HepG2 (cell line): ENCODE results near the gene PLIN4. TPM values are rescaled to one million over a fixed set of nuclear protein-coding genes. Genes with fewer than 3 reads are reported as not detected.

Experiments used
- ARNT ChIP-seq: fragments of 450-650 bp; IDR thresholded peaks from 2 replicates; pipeline ENCODE4 v1.6.1; 2017
- MAFG ChIP-seq: sonication (generic); formaldehyde crosslinking; IDR thresholded peaks from 2 replicates; pipeline ENCODE4 v1.5.1; 2020; ENCODE audit warnings: mild to moderate bottlenecking, missing genetic modification reagents
- MATR3 ChIP-seq: sonication (generic); formaldehyde crosslinking; IDR thresholded peaks from 2 replicates; pipeline ENCODE4 v1.4.0; 2020; ENCODE audit warnings: missing genetic modification reagents
- PAXIP1 ChIP-seq: sonication (generic); formaldehyde crosslinking; conservative IDR thresholded peaks from 2 replicates; pipeline ENCODE4 v1.4.0; 2020; ENCODE audit warnings: mild to moderate bottlenecking, missing genetic modification reagents, moderate library complexity
- PBX2 ChIP-seq: IDR thresholded peaks from 2 replicates; pipeline ENCODE4 v1.6.1; 2016; ENCODE audit warnings: control low read depth
- RBM39 ChIP-seq: fragments of 200-400 bp; formaldehyde crosslinking; IDR thresholded peaks from one replicate; pipeline ENCODE4 v1.6.1; 2018; ENCODE audit warnings: antibody characterized with exemption, mild to moderate bottlenecking, low read depth, low read length; ENCODE audit not compliant: poor library complexity, severe bottlenecking
- RFXAP ChIP-seq: sonication (generic); formaldehyde crosslinking; IDR thresholded peaks from 2 replicates; pipeline ENCODE4 v1.4.0; 2020; ENCODE audit warnings: missing genetic modification reagents, borderline replicate concordance
- SMAD1 ChIP-seq: sonication (generic); formaldehyde crosslinking; IDR thresholded peaks from 2 replicates; pipeline ENCODE4 v1.4.0; 2020; ENCODE audit warnings: missing genetic modification reagents, low read depth, mild to moderate bottlenecking, borderline replicate concordance
- SRY ChIP-seq: sonication (generic); formaldehyde crosslinking; IDR thresholded peaks from 2 replicates; pipeline ENCODE4 v1.8.0; 2022; ENCODE audit warnings: mild to moderate bottlenecking, missing genetic modification reagents
- TBP ChIP-seq: sonication (generic); formaldehyde crosslinking; IDR thresholded peaks from 2 replicates; pipeline ENCODE4 v1.5.0; 2020; ENCODE audit warnings: missing genetic modification reagents
- TEAD2 ChIP-seq: sonication (generic); formaldehyde crosslinking; IDR thresholded peaks from 2 replicates; pipeline ENCODE4 v1.9.0; 2021; ENCODE audit warnings: missing genetic modification reagents
- ZBTB43 ChIP-seq: sonication (generic); formaldehyde crosslinking; conservative IDR thresholded peaks from 2 replicates; pipeline ENCODE4 v1.4.0; 2020; ENCODE audit warnings: missing genetic modification reagents
- ZFP36L1 ChIP-seq: sonication (generic); formaldehyde crosslinking; IDR thresholded peaks from 2 replicates; pipeline ENCODE4 v1.8.0; 2022; ENCODE audit warnings: mild to moderate bottlenecking, missing genetic modification reagents, moderate library complexity
- ZFY ChIP-seq: sonication (generic); formaldehyde crosslinking; IDR thresholded peaks from 2 replicates; pipeline ENCODE4 v1.4.0; 2020; ENCODE audit warnings: missing genetic modification reagents
- ZNF121 ChIP-seq: sonication (generic); formaldehyde crosslinking; IDR thresholded peaks from 2 replicates; pipeline ENCODE4 v1.5.0; 2020; ENCODE audit warnings: mild to moderate bottlenecking, missing genetic modification reagents
- ZNF143 ChIP-seq: sonication (generic); formaldehyde crosslinking; IDR thresholded peaks from 2 replicates; pipeline ENCODE4 v1.4.0; 2020; ENCODE audit warnings: missing genetic modification reagents
- ZNF160 ChIP-seq: sonication (generic); formaldehyde crosslinking; IDR thresholded peaks from 2 replicates; pipeline ENCODE4 v1.8.0; 2022; ENCODE audit warnings: mild to moderate bottlenecking, inconsistent platforms, missing genetic modification reagents
- ZNF18 ChIP-seq: sonication (generic); formaldehyde crosslinking; IDR thresholded peaks from 2 replicates; pipeline ENCODE4 v1.8.0; 2022; ENCODE audit warnings: mild to moderate bottlenecking, missing genetic modification reagents; ENCODE audit not compliant: insufficient replicate concordance
- ZNF225 ChIP-seq: sonication (generic); formaldehyde crosslinking; IDR thresholded peaks from 2 replicates; pipeline ENCODE4 v1.4.0; 2020; ENCODE audit warnings: mild to moderate bottlenecking, missing genetic modification reagents
- ZNF577 ChIP-seq: sonication (generic); formaldehyde crosslinking; IDR thresholded peaks from 2 replicates; pipeline ENCODE4 v1.4.0; 2020; ENCODE audit warnings: mild to moderate bottlenecking, low read depth, missing genetic modification reagents, borderline replicate concordance
- ZNF691 ChIP-seq: sonication (generic); formaldehyde crosslinking; IDR thresholded peaks from 2 replicates; pipeline ENCODE4 v1.4.0; 2020; ENCODE audit warnings: missing genetic modification reagents, low read depth, mild to moderate bottlenecking, borderline replicate concordance
- polyA plus RNA-seq, 8 experiments: library from polyadenylated mRNA; depleted of rRNA in 3 of 8; stranded (reverse) in 7 of 8; unstranded in 1 of 8; fragments of >200 nt; fragmentation: Illumina TruSeq in 4 of 8; extraction: Trizol in 4 of 8; gene quantifications; 2 replicates each; pipeline versions ENCODE4 v1.2.1 to v1.2.3, GENCODE V29; 2011 to 2016; ENCODE audit warnings: low read depth in 4 of 8, missing spikeins in 1 of 8, mixed read lengths in 1 of 8; ENCODE audit not compliant: insufficient read depth in 1 of 8
- total RNA-seq, 5 experiments: library from RNA; depleted of rRNA; stranded (reverse); fragments of >200 nt; fragmentation: Illumina TruSeq; extraction: Trizol; gene quantifications; 2 replicates each; pipeline ENCODE4 v1.2.3, GENCODE V29; 2016; ENCODE audit warnings: low read depth in 1 of 5

PLIN4 gene
- total and polyA plus RNA-seq, 2 of the 13 experiments (the other 11 are each of a cell fraction or from before 2014, with no cell fraction given), result 1.1 to 1.3 TPM

GRCh38 chr19:4472174-4472974 is 45.9 kb downstream of the PLIN4 start, which contains the start of gene HDGFL2 (continued):
- TF ChIP-seq MATR3, result no peak
- TF ChIP-seq ZBTB43 (CRISPR knock-in tag), result 0 out of 2 replicates have a peak, but pooled peaks have one; percentile 18
- no peak for TF ChIP-seq PAXIP1 (CRISPR knock-in tag)
- TF ChIP-seq ZNF18 (CRISPR knock-in tag), result peak; percentile 32
- no peak for TF ChIP-seq ZFP36L1 (CRISPR knock-in tag)
- no peak for TF ChIP-seq ZNF225 (CRISPR knock-in tag)
- no peak for TF ChIP-seq SRY
- TF ChIP-seq TEAD2 (CRISPR knock-in tag), result no peak
- peak; percentile 59; the same call in 1 of the 2 replicates for TF ChIP-seq ZFY (CRISPR knock-in tag)
- TF ChIP-seq SMAD1 (CRISPR knock-in tag), result no peak
- no peak for TF ChIP-seq ZNF160
- no peak for TF ChIP-seq ARNT
- TF ChIP-seq ZNF577 (CRISPR knock-in tag), result no peak
- no peak for TF ChIP-seq MAFG (CRISPR knock-in tag)
- no peak for TF ChIP-seq TBP (CRISPR knock-in tag)
- TF ChIP-seq ZNF121 (CRISPR knock-in tag), result no peak
- no peak for TF ChIP-seq PBX2 (CRISPR knock-in tag)
- no peak for TF ChIP-seq RBM39
- 0 out of 2 replicates have a peak, but pooled peaks have one; percentile 64 for TF ChIP-seq RFXAP (CRISPR knock-in tag)
- no peak for TF ChIP-seq ZNF691 (CRISPR knock-in tag)
- no peak for TF ChIP-seq ZNF143 (CRISPR knock-in tag)
